Suprapubic skin (tissue), 4 donors: ENCODE results near the gene ZNRD2. TPM values are rescaled to one million over a fixed set of nuclear protein-coding genes. Genes with fewer than 3 reads are reported as not detected.

ENCODE experiments used
- DNase-seq, 2 donors: peaks; one replicate each; pipeline ENCODE4 v3.0.0-alpha.2; 2019; ENCODE audit warnings: low spot score in 2 of 2
- H3K27ac ChIP-seq: fragments of 200-600 bp; sonication (generic); one replicate; pipeline ENCODE4 v1.5.1; 2019
- H3K27me3 ChIP-seq: fragments of 200-600 bp; sonication (generic); one replicate; pipeline ENCODE4 v1.5.1; 2019
- H3K36me3 ChIP-seq: fragments of 200-600 bp; sonication (generic); one replicate; pipeline ENCODE4 v1.5.1; 2019
- H3K4me1 ChIP-seq: fragments of 200-600 bp; sonication (generic); one replicate; pipeline ENCODE4 v1.5.1; 2019
- H3K4me3 ChIP-seq: fragments of 200-600 bp; sonication (generic); one replicate; pipeline ENCODE4 v1.5.1; 2019; ENCODE audit warnings: mild to moderate bottlenecking
- H3K9me3 ChIP-seq: fragments of 200-600 bp; sonication (generic); one replicate; pipeline ENCODE4 v1.5.1; 2019
- EP300 ChIP-seq: sonication (generic); formaldehyde crosslinking; IDR thresholded peaks from one replicate; pipeline ENCODE4 v1.6.1; 2017; ENCODE audit warnings: antibody characterized with exemption
- POLR2A ChIP-seq, 2 donors: fragments of 450-650 bp; IDR thresholded peaks; one replicate each; pipeline ENCODE4 v1.6.1; 2017; ENCODE audit warnings: antibody characterized with exemption in 2 of 2, mild to moderate bottlenecking in 2 of 2, moderate library complexity in 2 of 2
- POLR2AphosphoS5 ChIP-seq, 3 donors: sonication (generic); formaldehyde crosslinking; IDR thresholded peaks; one replicate each; pipeline ENCODE4 v1.6.1; 2017; ENCODE audit warnings: antibody characterized with exemption in 3 of 3
- WGBS: methylation state at CpG from one replicate; pipeline ENCODE4 v1.1.5; 2018; 5-methylcytosine and 5-hydroxymethylcytosine counted together
- total RNA-seq, 4 donors: library from RNA; depleted of rRNA; stranded (reverse); fragments of >200 nt; gene quantifications; one replicate each; pipeline ENCODE4 v1.1.0, GENCODE V29; 2016
- TF ChIP-seq, protein P1 (sequence below), 2 donors: fragments of 200-600 bp in 1 of 2; fragments of 450-650 bp in 1 of 2; sonication (generic) in 1 of 2; IDR thresholded peaks; one replicate each; pipeline ENCODE4 v1.5.1; 2016 to 2019; ENCODE audit warnings: antibody characterized with exemption in 2 of 2, mild to moderate bottlenecking in 1 of 2, moderate library complexity in 1 of 2

Gene ZNRD2
- total RNA-seq, 4 donors from 2014 or later, result 60.9 to 97.4 (median 77.9) TPM

DNA sequence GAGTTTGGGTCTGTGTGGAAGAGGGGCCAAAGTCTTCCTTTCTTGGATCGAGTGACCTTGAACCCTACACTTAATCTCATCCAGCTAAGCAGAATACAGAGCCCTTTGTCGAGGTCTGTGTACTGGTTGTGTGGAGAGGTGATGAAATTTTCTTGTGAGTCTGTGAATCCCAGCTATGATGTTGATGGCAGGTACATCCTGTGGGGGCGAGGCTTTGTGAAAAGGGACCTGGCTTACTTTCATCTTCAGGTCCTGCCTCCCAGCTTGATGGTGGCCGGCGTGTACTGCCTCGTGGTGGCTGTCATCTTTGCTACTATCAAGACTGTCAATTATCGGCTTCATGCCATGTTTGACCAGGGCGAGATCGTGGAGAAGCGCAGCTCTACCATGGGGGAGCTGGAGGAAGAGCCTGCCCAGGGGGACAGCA is 46.3 kb downstream of the ZNRD2 start:
- WGBS, result 67% methylated on average over 6 of the region's 10 CpGs
- H3K36me3 ChIP-seq, result peaks cover 49% of the 10 kb centered on the region
- H3K4me1 ChIP-seq, result peaks cover 38% of the 10 kb centered on the region

DNA sequence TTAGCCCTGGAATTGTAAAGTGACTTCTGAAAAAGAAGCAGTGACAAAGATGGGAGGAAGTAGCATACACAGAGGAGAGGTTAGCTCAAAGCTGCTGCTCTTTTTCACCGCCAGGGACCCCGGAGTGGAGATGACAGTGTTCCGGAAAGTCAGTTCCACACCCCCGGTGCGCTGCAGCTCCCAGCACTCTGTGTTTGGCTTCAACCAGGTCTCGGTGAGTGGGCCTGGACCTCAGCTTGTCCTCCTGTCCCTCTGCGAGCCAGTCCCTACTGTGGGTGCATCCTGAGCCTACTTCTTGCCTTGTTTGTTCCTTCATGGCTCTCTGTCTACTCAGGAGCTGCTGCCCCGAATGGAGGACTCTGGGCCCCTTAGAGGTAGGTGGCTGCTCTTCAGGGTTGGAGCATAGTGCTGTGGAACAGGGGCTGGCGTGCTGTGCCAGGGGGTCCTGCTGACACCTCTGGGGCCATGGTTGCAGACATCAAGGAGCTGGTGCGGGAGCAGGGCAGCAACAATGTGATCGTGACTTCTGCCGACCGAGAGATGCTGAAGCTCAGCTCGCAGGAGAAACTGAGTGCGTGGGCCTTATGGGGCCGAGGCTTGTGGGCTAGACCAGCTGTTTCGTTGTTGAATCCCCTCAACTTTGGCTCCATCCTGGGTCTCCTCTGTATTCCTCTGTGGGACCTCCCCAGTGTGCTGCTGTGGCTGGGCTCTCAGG is 47.0 kb downstream of the ZNRD2 start:
- H3K9me3 ChIP-seq, result no peaks in the 10 kb centered on the region
- TF ChIP-seq POLR2AphosphoS5 (IDR thresholded peaks at IDR 0.05) (no peak), POLR2A (IDR thresholded peaks at IDR 0.05) (no peak), EP300 (no peak)
- TF ChIP-seq, protein P1, sequence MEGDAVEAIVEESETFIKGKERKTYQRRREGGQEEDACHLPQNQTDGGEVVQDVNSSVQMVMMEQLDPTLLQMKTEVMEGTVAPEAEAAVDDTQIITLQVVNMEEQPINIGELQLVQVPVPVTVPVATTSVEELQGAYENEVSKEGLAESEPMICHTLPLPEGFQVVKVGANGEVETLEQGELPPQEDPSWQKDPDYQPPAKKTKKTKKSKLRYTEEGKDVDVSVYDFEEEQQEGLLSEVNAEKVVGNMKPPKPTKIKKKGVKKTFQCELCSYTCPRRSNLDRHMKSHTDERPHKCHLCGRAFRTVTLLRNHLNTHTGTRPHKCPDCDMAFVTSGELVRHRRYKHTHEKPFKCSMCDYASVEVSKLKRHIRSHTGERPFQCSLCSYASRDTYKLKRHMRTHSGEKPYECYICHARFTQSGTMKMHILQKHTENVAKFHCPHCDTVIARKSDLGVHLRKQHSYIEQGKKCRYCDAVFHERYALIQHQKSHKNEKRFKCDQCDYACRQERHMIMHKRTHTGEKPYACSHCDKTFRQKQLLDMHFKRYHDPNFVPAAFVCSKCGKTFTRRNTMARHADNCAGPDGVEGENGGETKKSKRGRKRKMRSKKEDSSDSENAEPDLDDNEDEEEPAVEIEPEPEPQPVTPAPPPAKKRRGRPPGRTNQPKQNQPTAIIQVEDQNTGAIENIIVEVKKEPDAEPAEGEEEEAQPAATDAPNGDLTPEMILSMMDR (IDR thresholded peaks at IDR 0.05), result no peak
- WGBS, result 90% methylated on average over 3 of the region's 17 CpGs

More for the DNA sequence above, 46.3 kb downstream of the ZNRD2 start:
- Histone ChIP-seq H3K27ac (no peak overlapping the region), H3K27me3 (no peaks in the 10 kb centered on the region), H3K4me3 (peak overlapping the region; percentile 83), H3K9me3 (no peaks in the 10 kb centered on the region)
- DNase-seq, result no peak
- TF ChIP-seq, protein P1 (IDR thresholded peaks at IDR 0.05), result no peak
- TF ChIP-seq POLR2AphosphoS5 (IDR thresholded peaks at IDR 0.05) (no peak), EP300 (no peak), POLR2A (IDR thresholded peaks at IDR 0.05) (no peak)

DNA sequence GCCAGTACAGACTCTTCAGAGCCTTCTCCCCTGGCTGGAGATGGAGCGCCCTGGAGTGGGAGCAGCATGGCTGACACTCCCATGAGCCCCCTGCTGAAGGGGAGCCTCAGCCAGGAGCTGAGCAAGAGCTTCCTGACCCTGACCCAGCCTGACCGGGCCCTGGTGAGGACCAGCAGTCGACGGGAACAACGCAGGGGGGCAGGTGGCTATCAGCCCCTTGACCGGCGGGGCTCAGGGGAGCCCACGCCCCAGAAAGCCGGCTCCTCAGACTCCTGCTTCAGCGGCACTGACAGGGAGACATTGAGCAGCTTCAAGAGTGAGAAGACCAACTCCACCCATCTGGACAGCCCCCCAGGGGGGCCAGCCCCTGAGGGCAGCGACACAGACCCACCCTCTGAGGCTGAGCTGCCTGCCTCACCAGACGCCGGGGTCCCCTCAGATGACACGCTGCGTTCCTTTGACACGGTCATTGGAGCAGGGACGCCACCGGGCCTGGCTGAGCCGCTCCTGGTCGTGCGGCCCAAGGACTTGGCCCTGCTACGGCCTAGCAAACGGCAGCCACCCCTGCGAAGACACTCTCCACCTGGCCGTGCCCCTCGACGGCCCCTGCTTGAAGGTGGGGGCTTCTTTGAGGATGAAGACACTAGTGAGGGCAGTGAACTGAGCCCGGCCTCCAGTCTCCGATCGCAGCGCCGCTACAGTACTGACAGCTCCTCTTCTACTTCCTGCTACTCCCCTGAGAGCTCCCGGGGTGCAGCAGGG is 47.9 kb downstream of the ZNRD2 start:
- Histone ChIP-seq H3K4me1 (peaks cover 22% of the 10 kb centered on the region), H3K4me3 (no peak overlapping the region), H3K36me3 (peaks cover 59% of the 10 kb centered on the region), H3K27me3 (no peaks in the 10 kb centered on the region), H3K27ac (no peak overlapping the region), H3K9me3 (no peaks in the 10 kb centered on the region)
- no peak for DNase-seq
- 92% methylated on average over 16 of the region's 33 CpGs for WGBS
- TF ChIP-seq POLR2A (IDR thresholded peaks at IDR 0.05), result no peak
- TF ChIP-seq, protein P1 (IDR thresholded peaks at IDR 0.05), result no peak
- no peak for TF ChIP-seq POLR2AphosphoS5 (IDR thresholded peaks at IDR 0.05)
- no peak for TF ChIP-seq EP300

More for the DNA sequence above, 47.0 kb downstream of the ZNRD2 start:
- Histone ChIP-seq H3K4me1 (peaks cover 31% of the 10 kb centered on the region), H3K36me3 (peaks cover 52% of the 10 kb centered on the region), H3K27ac (no peak overlapping the region), H3K27me3 (no peaks in the 10 kb centered on the region), H3K4me3 (peak overlapping the region; percentile 83)
- DNase-seq, result no peak

DNA sequence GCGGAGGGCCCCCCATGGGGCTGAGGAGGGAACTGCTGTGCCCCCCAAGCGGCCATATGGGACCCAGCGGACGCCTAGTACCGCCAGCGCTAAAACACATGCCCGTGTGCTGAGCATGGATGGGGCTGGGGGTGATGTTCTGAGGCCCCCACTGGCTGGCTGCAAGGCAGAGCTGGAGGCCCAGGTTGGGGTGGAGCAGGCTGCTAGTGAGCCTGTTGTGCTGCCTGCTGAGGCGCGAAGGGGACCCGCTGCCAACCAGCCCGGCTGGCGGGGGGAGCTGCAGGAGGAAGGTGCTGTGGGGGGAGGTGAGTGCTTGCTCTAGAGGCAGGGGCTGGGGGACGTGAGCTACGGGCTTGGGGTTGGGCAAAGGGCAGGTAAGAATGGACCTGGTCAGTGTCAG is 48.5 kb downstream of the ZNRD2 start:
- no peak overlapping the region for H3K4me3 ChIP-seq
- H3K4me1 ChIP-seq, result peaks cover 17% of the 10 kb centered on the region
- WGBS, result 87% methylated on average over 7 of the region's 14 CpGs
- no peak for DNase-seq
- H3K36me3 ChIP-seq, result peaks cover 65% of the 10 kb centered on the region
- no peak for TF ChIP-seq EP300
- TF ChIP-seq POLR2A (IDR thresholded peaks at IDR 0.05), result no peak
- no peak for TF ChIP-seq POLR2AphosphoS5 (IDR thresholded peaks at IDR 0.05)
- TF ChIP-seq, protein P1 (IDR thresholded peaks at IDR 0.05), result no peak
- no peaks in the 10 kb centered on the region for H3K9me3 ChIP-seq
- H3K27ac ChIP-seq, result no peak overlapping the region
- no peaks in the 10 kb centered on the region for H3K27me3 ChIP-seq
